Smooth muscle cell (in vitro differentiated cells): ENCODE measurements around the gene HS3ST4. TPM values are rescaled to one million over a fixed set of nuclear protein-coding genes. Genes with fewer than 3 reads are reported as not detected.

Experiments
- DNase-seq: peaks from one replicate; lab custom pipeline; 2025; ENCODE audit not compliant: unreplicated experiment; lab: John Stamatoyannopoulos, UW
- H2AFZ ChIP-seq: fragments of 200-600 bp; sonication (generic); 2 replicates; pipeline ENCODE4 v1.6.0; 2016; ENCODE audit warnings: antibody characterized with exemption, low read depth, mild to moderate bottlenecking
- H3F3A ChIP-seq: fragments of 200-600 bp; sonication (generic); 2 replicates; pipeline ENCODE4 v1.6.0; 2017; ENCODE audit warnings: antibody characterized with exemption, low read depth
- H3K27ac ChIP-seq: fragments of 200-600 bp; sonication (generic); 2 replicates; pipeline ENCODE4 v1.5.1; 2016; ENCODE audit warnings: low read depth, mild to moderate bottlenecking
- H3K27me3 ChIP-seq: fragments of 200-600 bp; sonication (generic); 2 replicates; pipeline ENCODE4 v1.6.1; 2016; ENCODE audit warnings: low read depth, mild to moderate bottlenecking
- H3K36me3 ChIP-seq: fragments of 200-600 bp; sonication (generic); 2 replicates; pipeline ENCODE4 v1.5.1; 2016; ENCODE audit warnings: low read depth
- H3K4me1 ChIP-seq: fragments of 200-600 bp; sonication (generic); 2 replicates; pipeline ENCODE4 v1.5.1; 2016; ENCODE audit warnings: low read depth
- H3K4me2 ChIP-seq: fragments of 200-600 bp; sonication (generic); 2 replicates; pipeline ENCODE4 v1.6.0; 2016; ENCODE audit warnings: mild to moderate bottlenecking
- H3K4me3 ChIP-seq: fragments of 200-600 bp; sonication (generic); 2 replicates; pipeline ENCODE4 v1.5.1; 2016; ENCODE audit warnings: mild to moderate bottlenecking
- H3K79me2 ChIP-seq: fragments of 200-600 bp; sonication (generic); 2 replicates; pipeline ENCODE4 v1.6.0; 2016; ENCODE audit warnings: low read depth, mild to moderate bottlenecking
- H3K9ac ChIP-seq: fragments of 200-600 bp; sonication (generic); 2 replicates; pipeline ENCODE4 v1.6.0; 2016; ENCODE audit warnings: low read depth
- H3K9me3 ChIP-seq: fragments of 200-600 bp; sonication (generic); replicated peaks from 2 replicates; pipeline ENCODE4 v1.5.1; 2016; ENCODE audit warnings: low read depth
- H4K20me1 ChIP-seq: fragments of 200-600 bp; sonication (generic); 2 replicates; pipeline ENCODE4 v1.6.0; 2016; ENCODE audit warnings: low read depth
- CTCF ChIP-seq: fragments of 200-600 bp; sonication (generic); IDR thresholded peaks from 2 replicates; pipeline ENCODE4 v1.5.1; 2017; ENCODE audit warnings: borderline replicate concordance, mild to moderate bottlenecking, antibody characterized with exemption; ENCODE audit not compliant: insufficient read depth, poor library complexity, severe bottlenecking
- WGBS: methylation state at CpG from one replicate; pipeline ENCODE4 v1.1.7; 2016; ENCODE audit warnings: low lambda C conversion rate; 5-methylcytosine and 5-hydroxymethylcytosine counted together
- polyA plus RNA-seq: library from polyadenylated mRNA; unstranded; fragments of >200 nt; fragmentation: Nextera tagmentation; extraction: Ambion mirVana; gene quantifications from 2 replicates; pipeline ENCODE4 v1.2.1, GENCODE V29; 2016
- total RNA-seq: library from RNA; depleted of rRNA; stranded (reverse); fragments of >200 nt; gene quantifications from 2 replicates; pipeline ENCODE4 v1.2.3, GENCODE V29; 2014

HS3ST4 gene
- total and polyA plus RNA-seq, 2 experiments from 2014 or later = 0.29 to 2.2 TPM

- Histone ChIP-seq H3K4me1 (no peaks in the 10 kb centered on the region), H3K4me2 (no peak overlapping the region), H4K20me1 (no peaks in the 10 kb centered on the region), H3K9me3 (no peaks in the 10 kb centered on the region), H3K27ac (no peak overlapping the region), H3K27me3 (no peaks in the 10 kb centered on the region), H3F3A (no peaks in the 10 kb centered on the region), H3K9ac (no peak overlapping the region), H3K79me2 (no peaks in the 10 kb centered on the region), H3K4me3 (no peak overlapping the region), H3K36me3 (no peaks in the 10 kb centered on the region), H2AFZ (no peak overlapping the region)
- TF ChIP-seq CTCF = no peak
- 42% methylated on average over 5 of the region's 5 CpGs for WGBS
- no peak for DNase-seq
Measured at GRCh38 chr16:25679511-25679910, 12.2 kb upstream of the HS3ST4 start.

- Histone ChIP-seq H2AFZ (no peak overlapping the region), H3F3A (no peaks in the 10 kb centered on the region), H3K9ac (no peak overlapping the region), H3K9me3 (no peaks in the 10 kb centered on the region), H3K79me2 (no peaks in the 10 kb centered on the region), H3K4me3 (no peak overlapping the region), H3K36me3 (no peaks in the 10 kb centered on the region), H3K4me2 (no peak overlapping the region), H3K27me3 (peaks cover 58% of the 10 kb centered on the region), H3K4me1 (peaks cover 19% of the 10 kb centered on the region), H4K20me1 (no peaks in the 10 kb centered on the region), H3K27ac (no peak overlapping the region)
- DNase-seq = no peak
- 87% methylated on average over 10 of the region's 10 CpGs for WGBS
- no peak for TF ChIP-seq CTCF
Measured at GRCh38 chr16:25689137-25689836, 2.5 kb upstream of the HS3ST4 start.

GRCh38 chr16:25690552-25691143 lies 1.1 kb upstream of the HS3ST4 start:
- no peak overlapping the region for H2AFZ ChIP-seq
- peaks cover 72% of the 10 kb centered on the region for H3K27me3 ChIP-seq
- H3K9ac ChIP-seq = no peak overlapping the region
- no peak overlapping the region for H3K4me2 ChIP-seq
- WGBS = 59% methylated on average over 6 of the region's 6 CpGs
- no peaks in the 10 kb centered on the region for H3K9me3 ChIP-seq
- no peak for TF ChIP-seq CTCF
- no peaks in the 10 kb centered on the region for H3K36me3 ChIP-seq
- H4K20me1 ChIP-seq = no peaks in the 10 kb centered on the region
- H3K4me3 ChIP-seq = peak overlapping the region; percentile 64
- peaks cover 19% of the 10 kb centered on the region for H3K4me1 ChIP-seq
- DNase-seq = no peak
- H3K79me2 ChIP-seq = no peaks in the 10 kb centered on the region
- no peak overlapping the region for H3K27ac ChIP-seq
- no peaks in the 10 kb centered on the region for H3F3A ChIP-seq

- H3K9ac ChIP-seq = no peak overlapping the region
- no peak overlapping the region for H3K27ac ChIP-seq
- no peaks in the 10 kb centered on the region for H3K79me2 ChIP-seq
- no peak overlapping the region for H2AFZ ChIP-seq
- 1% methylated on average over 28 of the region's 56 CpGs for WGBS
- H3K4me3 ChIP-seq = peak overlapping the region; percentile 46
- no peak for DNase-seq
- peaks cover 85% of the 10 kb centered on the region for H3K27me3 ChIP-seq
- H3K4me1 ChIP-seq = peaks cover 19% of the 10 kb centered on the region
- no peaks in the 10 kb centered on the region for H3K9me3 ChIP-seq
- no peaks in the 10 kb centered on the region for H3K36me3 ChIP-seq
- H3K4me2 ChIP-seq = peak overlapping the region; percentile 85
- H4K20me1 ChIP-seq = no peaks in the 10 kb centered on the region
- no peak for TF ChIP-seq CTCF
- no peaks in the 10 kb centered on the region for H3F3A ChIP-seq
Measured at GRCh38 chr16:25692351-25692741, 587 bp downstream of the HS3ST4 start.
